ENCODE measurements around the gene KRT82.

KRT82 gene

GRCh38 chr12:52364901-52365489, 41.1 kb downstream of the KRT82 start:
- TF ChIP-seq CTCF (IDR thresholded peaks at IDR 0.05; ENCODE audit: insufficient read depth, low read length, poor library complexity, severe bottlenecking): no peak
- Histone ChIP-seq H3K27me3 (replicated peaks; ENCODE audit: control insufficient read depth, insufficient read depth, low read length) (no peaks in the 10 kb centered on the region; the same call in none of the 2 replicates), H3K36me3 (ENCODE audit: control insufficient read depth, insufficient read depth, low read length) (no peaks in the 10 kb centered on the region), H3K4me3 (replicated peaks; ENCODE audit: low read depth, low read length) (no peak overlapping the region)
- DNase-seq (ENCODE audit: extremely low read depth, insufficient read length): no peak

- TF ChIP-seq CTCF (IDR thresholded peaks at IDR 0.05; ENCODE audit: insufficient read depth, low read length, poor library complexity, severe bottlenecking): no peak
- no peak overlapping the region for H3K4me3 ChIP-seq (replicated peaks; ENCODE audit: low read depth, low read length)
- H3K27me3 ChIP-seq (replicated peaks; ENCODE audit: control insufficient read depth, insufficient read depth, low read length): no peaks in the 10 kb centered on the region; the same call in none of the 2 replicates
- no peak for DNase-seq (ENCODE audit: extremely low read depth, insufficient read length)
- no peaks in the 10 kb centered on the region for H3K36me3 ChIP-seq (ENCODE audit: control insufficient read depth, insufficient read depth, low read length)
Measured at GRCh38 chr12:52364061-52364460, 42.1 kb downstream of the KRT82 start.

- no peaks in the 10 kb centered on the region; the same call in none of the 2 replicates for H3K27me3 ChIP-seq (replicated peaks; ENCODE audit: control insufficient read depth, insufficient read depth, low read length)
Measured at GRCh38 chr12:52363111-52363679, 42.9 kb downstream of the KRT82 start.

GRCh38 chr12:52362118-52362726, 43.9 kb downstream of the KRT82 start:
- peak; percentile 63 for TF ChIP-seq CTCF (IDR thresholded peaks at IDR 0.05; ENCODE audit: insufficient read depth, low read length, poor library complexity, severe bottlenecking)
- DNase-seq (ENCODE audit: extremely low read depth, insufficient read length): no peak

More at GRCh38 chr12:52363111-52363679, 42.9 kb downstream of the KRT82 start:
- no peak for DNase-seq (ENCODE audit: extremely low read depth, insufficient read length)
- TF ChIP-seq CTCF (IDR thresholded peaks at IDR 0.05; ENCODE audit: insufficient read depth, low read length, poor library complexity, severe bottlenecking): no peak
- no peak overlapping the region for H3K4me3 ChIP-seq (replicated peaks; ENCODE audit: low read depth, low read length)
- no peaks in the 10 kb centered on the region for H3K36me3 ChIP-seq (ENCODE audit: control insufficient read depth, insufficient read depth, low read length)

GRCh38 chr12:52361553-52361952, 44.6 kb downstream of the KRT82 start:
- no peak for DNase-seq (ENCODE audit: extremely low read depth, insufficient read length)
- no peak for TF ChIP-seq CTCF (IDR thresholded peaks at IDR 0.05; ENCODE audit: insufficient read depth, low read length, poor library complexity, severe bottlenecking)
- Histone ChIP-seq H3K36me3 (ENCODE audit: control insufficient read depth, insufficient read depth, low read length) (no peaks in the 10 kb centered on the region), H3K27me3 (replicated peaks; ENCODE audit: control insufficient read depth, insufficient read depth, low read length) (no peaks in the 10 kb centered on the region; the same call in none of the 2 replicates), H3K4me3 (replicated peaks; ENCODE audit: low read depth, low read length) (no peak overlapping the region)

More at GRCh38 chr12:52362118-52362726, 43.9 kb downstream of the KRT82 start:
- Histone ChIP-seq H3K27me3 (replicated peaks; ENCODE audit: control insufficient read depth, insufficient read depth, low read length) (no peaks in the 10 kb centered on the region; the same call in none of the 2 replicates), H3K36me3 (ENCODE audit: control insufficient read depth, insufficient read depth, low read length) (no peaks in the 10 kb centered on the region), H3K4me3 (replicated peaks; ENCODE audit: low read depth, low read length) (no peak overlapping the region)
